HG03354 (cell line): ENCODE results near the gene OR6X1.

Source experiments
- ATAC-seq: cut with Tn5 transposase; IDR thresholded peaks from one replicate; pipeline ENCODE4 v1.9.1; 2021; ENCODE audit warnings: mild to moderate bottlenecking; ENCODE audit not compliant: unreplicated experiment, poor library complexity, severe bottlenecking

OR6X1 gene

GRCh38 chr11:123704341-123704740 lies 50.0 kb downstream of the OR6X1 start:
- no peak for ATAC-seq
